NCI-H1436 (cell line): Measurements from ENCODE around the gene MCM8.

ENCODE experiments used
- DNase-seq: peaks from one replicate; lab custom pipeline; 2025; lab: John Stamatoyannopoulos, UW

The MCM8 gene

GRCh38 chr20:6041808-6042265, 91.4 kb downstream of the MCM8 start:
- DNase-seq = no peak

GRCh38 chr20:6044115-6044514, 93.7 kb downstream of the MCM8 start:
- DNase-seq = no peak

- no peak for DNase-seq
These were observed 95.1 kb downstream of the MCM8 start for GRCh38 chr20:6045566-6045965.

DNA sequence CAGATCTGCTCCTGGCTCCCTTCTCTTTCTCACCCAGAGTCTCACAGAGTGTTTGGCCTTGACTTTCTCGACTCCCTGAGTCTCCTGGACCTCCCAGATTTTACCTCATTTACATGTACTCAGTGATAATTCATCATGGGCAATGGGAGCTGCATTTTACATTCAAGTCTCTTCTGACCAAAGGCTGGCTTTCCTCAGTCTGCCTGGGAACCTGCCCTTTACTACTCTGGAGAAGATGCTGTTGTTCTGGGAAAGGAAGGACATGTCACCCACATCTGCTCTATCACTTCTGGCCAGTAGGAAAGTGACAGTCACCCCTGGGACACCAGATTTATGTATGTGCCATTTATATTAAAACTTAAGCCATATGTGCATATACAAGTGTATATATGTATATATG, 96.0 kb downstream of the MCM8 start:
- no peak for DNase-seq

- DNase-seq = no peak
These were observed 97.9 kb downstream of the MCM8 start for GRCh38 chr20:6048391-6048790.
